SK-N-SH (cell line): ENCODE measurements around the gene TMOD4. TPM values are rescaled to one million over a fixed set of nuclear protein-coding genes. Genes with fewer than 3 reads are reported as not detected.

Experiments
- CTCF ChIA-PET: fragments of 300-600, 350-600 bp; formaldehyde crosslinking; extraction: SDS; loops from one replicate; lab custom pipeline; 2021; lab: Yijun Ruan, JAX
- POLR2A ChIA-PET: fragments of 350-600 bp; sonication (Branson Sonifier 250); formaldehyde crosslinking; extraction: SDS; loops from one replicate; lab custom pipeline; 2020; ENCODE audit warnings: antibody characterized with exemption, inconsistent platforms; lab: Yijun Ruan, JAX
- DNase-seq: peaks from one replicate; pipeline ENCODE4 v3.0.0; 2012
- H2AFZ ChIP-seq: fragments of 200-600 bp; sonication (generic); 2 replicates; pipeline ENCODE4 v1.8.1; 2016; ENCODE audit warnings: antibody characterized with exemption, mild to moderate bottlenecking, low read depth
- H3F3A ChIP-seq: fragments of 200-600 bp; sonication (generic); replicated peaks from 2 replicates; pipeline ENCODE3; 2016; ENCODE audit warnings: antibody characterized with exemption, mild to moderate bottlenecking; ENCODE audit not compliant: insufficient read depth
- H3K27ac ChIP-seq, 2 experiments: fragments of 200-500 bp in 1 of 2; fragments of 200-600 bp in 1 of 2; sonication (Bioruptor generic) in 1 of 2; sonication (generic), shearing (Covaris generic) in 1 of 2; 2 replicates each; pipeline versions ENCODE4 v1.5.1 to v1.6.1; 2014 to 2016; ENCODE audit warnings: low read depth in 2 of 2, inconsistent platforms in 1 of 2, low read length in 1 of 2, mild to moderate bottlenecking in 1 of 2, mixed read lengths in 1 of 2
- H3K27me3 ChIP-seq: fragments of 200-600 bp; sonication (generic), shearing (Covaris generic); 2 replicates; pipeline ENCODE4 v1.6.1; 2016; ENCODE audit warnings: mixed run types; ENCODE audit not compliant: insufficient read depth
- H3K36me3 ChIP-seq, 2 experiments: fragments of 200-500 bp in 1 of 2; fragments of 200-600 bp in 1 of 2; sonication (Bioruptor generic) in 1 of 2; sonication (generic) in 1 of 2; replicated peaks in 1 of 2; 2 replicates each; pipeline versions ENCODE3 to v1.5.1; 2014 to 2016; ENCODE audit warnings: low read length in 1 of 2, mild to moderate bottlenecking in 1 of 2; ENCODE audit not compliant: insufficient read depth in 2 of 2, control insufficient read depth in 1 of 2
- H3K4me1 ChIP-seq, 2 experiments: fragments of 200-500 bp in 1 of 2; fragments of 200-600 bp in 1 of 2; sonication (Bioruptor generic) in 1 of 2; sonication (generic), shearing (Covaris generic) in 1 of 2; 2 replicates each; pipeline versions ENCODE4 v1.5.1 to v1.6.1; 2014 to 2016; ENCODE audit warnings: low read depth in 1 of 2, low read length in 1 of 2, mixed run types in 1 of 2; ENCODE audit not compliant: insufficient read depth in 2 of 2, control insufficient read depth in 1 of 2
- H3K4me2 ChIP-seq: fragments of 200-600 bp; sonication (generic), shearing (Covaris generic); 2 replicates; pipeline ENCODE4 v1.6.1; 2017; ENCODE audit warnings: mixed run types
- H3K4me3 ChIP-seq, 2 experiments: fragments of 200-500 bp in 1 of 2; fragments of 200-600 bp in 1 of 2; sonication (Bioruptor generic) in 1 of 2; sonication (generic), shearing (Covaris generic) in 1 of 2; 2 replicates each; pipeline versions ENCODE4 v1.5.1 to v1.8.1; 2014 to 2016; ENCODE audit warnings: low read depth in 2 of 2, inconsistent platforms in 1 of 2, low read length in 1 of 2, mild to moderate bottlenecking in 1 of 2, mixed read lengths in 1 of 2, moderate library complexity in 1 of 2
- H3K79me2 ChIP-seq: fragments of 200-600 bp; sonication (generic); 2 replicates; pipeline ENCODE4 v1.8.1; 2017; ENCODE audit warnings: mild to moderate bottlenecking; ENCODE audit not compliant: insufficient read depth
- H3K9ac ChIP-seq: fragments of 200-600 bp; sonication (generic); 2 replicates; pipeline ENCODE4 v1.6.1; 2017; ENCODE audit warnings: mixed run types
- H3K9me2 ChIP-seq: fragments of 200-600 bp; sonication (generic); 2 replicates; pipeline ENCODE4 v1.6.1; 2017; ENCODE audit warnings: mixed run types
- H3K9me3 ChIP-seq: fragments of 200-600 bp; sonication (generic); 2 replicates; pipeline ENCODE4 v1.6.1; 2017; ENCODE audit warnings: mixed run types, mild to moderate bottlenecking, moderate library complexity
- H4K20me1 ChIP-seq: fragments of 200-600 bp; sonication (generic); 2 replicates; pipeline ENCODE4 v1.6.1; 2017; ENCODE audit warnings: mild to moderate bottlenecking, mixed run types; ENCODE audit not compliant: insufficient read depth
- CHD2 ChIP-seq: fragments of 150-350 bp; IDR thresholded peaks from 2 replicates; pipeline ENCODE4 v1.6.1; 2018; ENCODE audit warnings: low read length; ENCODE audit not compliant: partially characterized antibody
- ELF1 ChIP-seq: IDR thresholded peaks from 2 replicates; pipeline ENCODE4 v1.4.0; 2012
- EP300 ChIP-seq, 2 experiments: IDR thresholded peaks; 2 replicates each; pipeline versions ENCODE4 v1.4.0 to v1.6.1; 2012; ENCODE audit warnings: borderline replicate concordance in 1 of 2, low read depth in 1 of 2, low read length in 1 of 2
- EZH2phosphoT487 ChIP-seq: fragments of 200-600 bp; sonication (generic); IDR thresholded peaks from 2 replicates; pipeline ENCODE4 v1.6.1; 2017; ENCODE audit warnings: low read depth, mixed run types, mild to moderate bottlenecking, antibody characterized with exemption, moderate library complexity, borderline replicate concordance
- FOSL2 ChIP-seq: IDR thresholded peaks from 2 replicates; pipeline ENCODE4 v1.4.0; 2012; ENCODE audit warnings: low read depth, mild to moderate bottlenecking, moderate library complexity, borderline replicate concordance
- FOXJ3 ChIP-seq: sonication (generic); formaldehyde crosslinking; IDR thresholded peaks from 2 replicates; pipeline ENCODE4 v1.5.1; 2020; ENCODE audit warnings: mild to moderate bottlenecking, missing genetic modification reagents
- FOXM1 ChIP-seq: IDR thresholded peaks from 2 replicates; pipeline ENCODE4 v1.4.0; 2012; ENCODE audit warnings: low read depth, mild to moderate bottlenecking
- GATA2 ChIP-seq: sonication (generic); formaldehyde crosslinking; IDR thresholded peaks from 2 replicates; pipeline ENCODE4 v1.5.0; 2020; ENCODE audit warnings: mild to moderate bottlenecking, missing genetic modification reagents
- MEF2A ChIP-seq: IDR thresholded peaks from 2 replicates; pipeline ENCODE4 v1.4.0; 2012; ENCODE audit warnings: low read depth, borderline replicate concordance
- MXI1 ChIP-seq: IDR thresholded peaks from 2 replicates; pipeline ENCODE4 v1.6.1; 2012; ENCODE audit warnings: mild to moderate bottlenecking, low read depth, low read length, improper control_type of control experiment
- NRF1 ChIP-seq: IDR thresholded peaks from 2 replicates; pipeline ENCODE4 v1.6.1; 2012; ENCODE audit warnings: low read depth, mild to moderate bottlenecking, low read length
- POLR2AphosphoS5 ChIP-seq: IDR thresholded peaks from 2 replicates; pipeline ENCODE4 v1.6.1; 2012; ENCODE audit warnings: low read depth, low read length
- RAD21 ChIP-seq: IDR thresholded peaks from 2 replicates; pipeline ENCODE4 v1.6.1; 2012; ENCODE audit warnings: mild to moderate bottlenecking, low read length
- RCOR1 ChIP-seq: fragments of 150-350 bp; IDR thresholded peaks from 2 replicates; pipeline ENCODE4 v1.6.1; 2017; ENCODE audit warnings: antibody characterized with exemption, low read length
- RFX5 ChIP-seq: IDR thresholded peaks from 2 replicates; pipeline ENCODE4 v1.6.1; 2012; ENCODE audit warnings: mild to moderate bottlenecking, improper control_type of control experiment, low read length
- RXRA ChIP-seq: IDR thresholded peaks from 2 replicates; pipeline ENCODE4 v1.4.0; 2012; ENCODE audit warnings: low read depth, mild to moderate bottlenecking, borderline replicate concordance
- SIN3A ChIP-seq: IDR thresholded peaks from 2 replicates; pipeline ENCODE4 v1.6.1; 2012; ENCODE audit warnings: low read depth, mild to moderate bottlenecking, low read length, moderate library complexity, borderline replicate concordance
- SMC3 ChIP-seq: IDR thresholded peaks from 2 replicates; pipeline ENCODE4 v1.6.1; 2012; ENCODE audit warnings: low read depth, low read length, improper control_type of control experiment
- TAF1 ChIP-seq: IDR thresholded peaks from 2 replicates; pipeline ENCODE4 v1.6.1; 2012; ENCODE audit warnings: low read depth, mild to moderate bottlenecking, low read length, moderate library complexity, borderline replicate concordance
- TCF12 ChIP-seq: IDR thresholded peaks from 2 replicates; pipeline ENCODE4 v1.4.0; 2012
- YY1 ChIP-seq: IDR thresholded peaks from 2 replicates; pipeline ENCODE4 v1.4.0; 2012; ENCODE audit warnings: low read depth, mild to moderate bottlenecking
- WGBS: methylation state at CpG from one replicate; pipeline ENCODE4 v1.1.6; 2017; ENCODE audit warnings: low lambda C conversion rate; 5-methylcytosine and 5-hydroxymethylcytosine counted together
- polyA plus RNA-seq, 3 experiments: library from polyadenylated mRNA; depleted of rRNA; stranded (reverse); fragments of >200 nt; gene quantifications; 2 replicates each; pipeline ENCODE4 v1.2.3, GENCODE V29; 2012
- TF ChIP-seq, protein P1 (sequence below): fragments of 150-350 bp; IDR thresholded peaks from 2 replicates; pipeline ENCODE4 v1.6.1; 2017; ENCODE audit warnings: antibody characterized with exemption, low read length, low read depth, borderline replicate concordance
- TF ChIP-seq, protein P2 (sequence below): IDR thresholded peaks from 2 replicates; pipeline ENCODE4; 2012
- TF ChIP-seq, protein P3 (sequence below): IDR thresholded peaks from 2 replicates; pipeline ENCODE4 v1.6.1; 2012; ENCODE audit warnings: mild to moderate bottlenecking, low read depth, low read length, moderate library complexity
- TF ChIP-seq, protein P4 (sequence below): fragments of 150-350 bp; IDR thresholded peaks from 2 replicates; pipeline ENCODE4 v1.6.1; 2016; ENCODE audit warnings: mild to moderate bottlenecking, low read depth, low read length
- TF ChIP-seq, protein P5 (sequence below): IDR thresholded peaks from 2 replicates; pipeline ENCODE4 v1.4.0; 2012; ENCODE audit warnings: low read depth

TMOD4 gene
- polyA plus RNA-seq, 1 of the 3 experiments (the other 2 are of a cell fraction), result 0.59 TPM

DNA sequence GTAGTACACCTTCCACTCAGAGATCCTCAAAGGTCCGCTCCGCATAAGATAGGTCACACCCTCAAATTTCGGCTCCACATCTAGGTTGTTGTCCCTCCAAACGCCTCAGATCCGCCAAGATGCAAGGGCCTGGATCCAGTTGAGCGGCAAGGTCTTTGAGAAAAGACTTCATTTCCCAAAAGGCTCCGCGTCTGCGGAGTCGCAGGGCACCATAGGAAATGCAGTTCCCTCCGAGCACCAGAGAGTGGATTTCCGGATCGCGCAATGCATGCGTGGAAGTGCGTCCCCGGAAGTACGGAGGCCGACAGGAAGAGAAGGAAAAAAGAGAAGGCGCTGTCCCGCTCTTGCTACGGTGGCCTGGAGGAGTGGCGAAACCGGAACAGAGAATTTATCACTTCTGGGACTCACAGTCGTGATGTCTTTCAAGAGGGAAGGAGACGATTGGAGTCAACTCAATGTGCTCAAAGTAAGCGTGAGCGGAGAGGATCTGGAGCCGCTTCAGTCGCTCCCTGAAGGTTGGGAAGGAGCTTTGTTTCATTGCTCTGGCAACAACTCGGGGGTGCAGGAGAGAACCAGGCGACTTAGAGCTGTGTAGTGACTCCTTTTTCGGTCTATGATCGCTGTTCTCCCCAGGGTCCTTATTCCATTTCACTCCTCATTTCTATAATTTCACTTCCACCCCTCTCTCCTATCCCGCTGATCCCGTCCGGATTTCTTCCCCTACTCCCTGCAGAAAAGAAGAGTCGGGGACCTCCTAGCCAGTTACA, 9.9 kb downstream of the TMOD4 start, which contains the start of the genes LYSMD1 and SCNM1:
Gene LYSMD1 (minus strand): TSS at position 165 of the 767 bp plus-strand sequence. CDS start 644 bp downstream, outside the sequence.
Gene SCNM1 (plus strand): TSS at position 407 of the 767 bp plus-strand sequence. CDS start 9 bp downstream, at position 416.
- Histone ChIP-seq H2AFZ (peak within 1 kb of the TSS; percentile 89), H3K27ac (peak within 1 kb of the TSS; percentile 76 to 92), H3K9ac (peak within 1 kb of the TSS; percentile 83), H3K9me2 (no peaks in the 10 kb centered on the region), H3K4me3 (peak within 1 kb of the TSS; percentile 84 to 86), H4K20me1 (no peaks in the 10 kb centered on the region), H3K4me2 (peak within 1 kb of the TSS; percentile 95), H3K36me3 (peaks cover 17 to 35% of the 10 kb centered on the region in 2 experiments), H3F3A (no peaks in the 10 kb centered on the region), H3K79me2 (peaks cover 40% of the 10 kb centered on the region), H3K4me1 (peaks cover 4 to 15% of the 10 kb centered on the region in 2 experiments; a peak in 2 of 4 replicates), H3K27me3 (no peaks in the 10 kb centered on the region), H3K9me3 (no peaks in the 10 kb centered on the region)
- ChIA-PET CTCF (interaction anchor here (0.6 to 1.8 kb wide), 7 partner anchors 10 to 142 kb away, joined by 3 to 12 read pairs (median 4); partner anchors contain the start of genes GABPB2, TMOD4, TNFAIP8L2 and VPS72), POLR2A (interaction anchor here (0.6 to 1.0 kb wide), 3 partner anchors 23 to 95 kb away, joined by 3 to 4 read pairs (median 3); partner anchors contain the start of gene GABPB2)
- DNase-seq, result peak; percentile 88
- WGBS, result under 1% methylated on average over 38 of the region's 38 CpGs
- TF ChIP-seq RAD21 (no peak), TCF12 (peak; percentile 65; the same call in 1 of the 2 replicates), RFX5 (peak; percentile 50; the same call in 1 of the 2 replicates), CHD2 (peak; percentile 96), FOXJ3 (CRISPR knock-in tag) (0 out of 2 replicates have a peak, but pooled peaks have one; percentile 14), EP300 (IDR thresholded peaks at IDR 0.05; ENCODE audit: borderline replicate concordance in 1 of 2, low read depth in 1 of 2, low read length in 1 of 2) (peak in 1 of 2 experiments; percentile 34; a peak in 2 of 4 replicates), YY1 (peak; percentile 69; the same call in 1 of the 2 replicates), SMC3 (no peak), TAF1 (peak; percentile 79), RCOR1 (peak; percentile 74; the same call in 1 of the 2 replicates), MEF2A (no peak), ELF1 (peak; percentile 100), GATA2 (peak; percentile 24; the same call in 1 of the 2 replicates), POLR2AphosphoS5 (peak; percentile 83), FOSL2 (no peak), RXRA (no peak; the same call in 1 of the 2 replicates), MXI1 (peak; percentile 85; the same call in 1 of the 2 replicates), NRF1 (no peak), EZH2phosphoT487 (no peak), FOXM1 (no peak), SIN3A (peak; percentile 98; the same call in 1 of the 2 replicates)
- TF ChIP-seq, protein P1, sequence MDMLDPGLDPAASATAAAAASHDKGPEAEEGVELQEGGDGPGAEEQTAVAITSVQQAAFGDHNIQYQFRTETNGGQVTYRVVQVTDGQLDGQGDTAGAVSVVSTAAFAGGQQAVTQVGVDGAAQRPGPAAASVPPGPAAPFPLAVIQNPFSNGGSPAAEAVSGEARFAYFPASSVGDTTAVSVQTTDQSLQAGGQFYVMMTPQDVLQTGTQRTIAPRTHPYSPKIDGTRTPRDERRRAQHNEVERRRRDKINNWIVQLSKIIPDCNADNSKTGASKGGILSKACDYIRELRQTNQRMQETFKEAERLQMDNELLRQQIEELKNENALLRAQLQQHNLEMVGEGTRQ, result no peak
- TF ChIP-seq, protein P2, sequence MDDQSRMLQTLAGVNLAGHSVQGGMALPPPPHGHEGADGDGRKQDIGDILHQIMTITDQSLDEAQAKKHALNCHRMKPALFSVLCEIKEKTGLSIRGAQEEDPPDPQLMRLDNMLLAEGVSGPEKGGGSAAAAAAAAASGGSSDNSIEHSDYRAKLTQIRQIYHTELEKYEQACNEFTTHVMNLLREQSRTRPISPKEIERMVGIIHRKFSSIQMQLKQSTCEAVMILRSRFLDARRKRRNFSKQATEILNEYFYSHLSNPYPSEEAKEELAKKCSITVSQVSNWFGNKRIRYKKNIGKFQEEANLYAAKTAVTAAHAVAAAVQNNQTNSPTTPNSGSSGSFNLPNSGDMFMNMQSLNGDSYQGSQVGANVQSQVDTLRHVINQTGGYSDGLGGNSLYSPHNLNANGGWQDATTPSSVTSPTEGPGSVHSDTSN, result peak; percentile 66
- TF ChIP-seq, protein P3, sequence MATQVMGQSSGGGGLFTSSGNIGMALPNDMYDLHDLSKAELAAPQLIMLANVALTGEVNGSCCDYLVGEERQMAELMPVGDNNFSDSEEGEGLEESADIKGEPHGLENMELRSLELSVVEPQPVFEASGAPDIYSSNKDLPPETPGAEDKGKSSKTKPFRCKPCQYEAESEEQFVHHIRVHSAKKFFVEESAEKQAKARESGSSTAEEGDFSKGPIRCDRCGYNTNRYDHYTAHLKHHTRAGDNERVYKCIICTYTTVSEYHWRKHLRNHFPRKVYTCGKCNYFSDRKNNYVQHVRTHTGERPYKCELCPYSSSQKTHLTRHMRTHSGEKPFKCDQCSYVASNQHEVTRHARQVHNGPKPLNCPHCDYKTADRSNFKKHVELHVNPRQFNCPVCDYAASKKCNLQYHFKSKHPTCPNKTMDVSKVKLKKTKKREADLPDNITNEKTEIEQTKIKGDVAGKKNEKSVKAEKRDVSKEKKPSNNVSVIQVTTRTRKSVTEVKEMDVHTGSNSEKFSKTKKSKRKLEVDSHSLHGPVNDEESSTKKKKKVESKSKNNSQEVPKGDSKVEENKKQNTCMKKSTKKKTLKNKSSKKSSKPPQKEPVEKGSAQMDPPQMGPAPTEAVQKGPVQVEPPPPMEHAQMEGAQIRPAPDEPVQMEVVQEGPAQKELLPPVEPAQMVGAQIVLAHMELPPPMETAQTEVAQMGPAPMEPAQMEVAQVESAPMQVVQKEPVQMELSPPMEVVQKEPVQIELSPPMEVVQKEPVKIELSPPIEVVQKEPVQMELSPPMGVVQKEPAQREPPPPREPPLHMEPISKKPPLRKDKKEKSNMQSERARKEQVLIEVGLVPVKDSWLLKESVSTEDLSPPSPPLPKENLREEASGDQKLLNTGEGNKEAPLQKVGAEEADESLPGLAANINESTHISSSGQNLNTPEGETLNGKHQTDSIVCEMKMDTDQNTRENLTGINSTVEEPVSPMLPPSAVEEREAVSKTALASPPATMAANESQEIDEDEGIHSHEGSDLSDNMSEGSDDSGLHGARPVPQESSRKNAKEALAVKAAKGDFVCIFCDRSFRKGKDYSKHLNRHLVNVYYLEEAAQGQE, result peak; percentile 82
- TF ChIP-seq, protein P4, sequence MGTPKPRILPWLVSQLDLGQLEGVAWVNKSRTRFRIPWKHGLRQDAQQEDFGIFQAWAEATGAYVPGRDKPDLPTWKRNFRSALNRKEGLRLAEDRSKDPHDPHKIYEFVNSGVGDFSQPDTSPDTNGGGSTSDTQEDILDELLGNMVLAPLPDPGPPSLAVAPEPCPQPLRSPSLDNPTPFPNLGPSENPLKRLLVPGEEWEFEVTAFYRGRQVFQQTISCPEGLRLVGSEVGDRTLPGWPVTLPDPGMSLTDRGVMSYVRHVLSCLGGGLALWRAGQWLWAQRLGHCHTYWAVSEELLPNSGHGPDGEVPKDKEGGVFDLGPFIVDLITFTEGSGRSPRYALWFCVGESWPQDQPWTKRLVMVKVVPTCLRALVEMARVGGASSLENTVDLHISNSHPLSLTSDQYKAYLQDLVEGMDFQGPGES, result no peak
- TF ChIP-seq, protein P5, sequence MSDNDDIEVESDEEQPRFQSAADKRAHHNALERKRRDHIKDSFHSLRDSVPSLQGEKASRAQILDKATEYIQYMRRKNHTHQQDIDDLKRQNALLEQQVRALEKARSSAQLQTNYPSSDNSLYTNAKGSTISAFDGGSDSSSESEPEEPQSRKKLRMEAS, result peak; percentile 88
